GM12878 (cell line): ENCODE results near the gene KANK4.

Experiments
- CHD2 ChIP-seq: IDR thresholded peaks from 2 replicates; pipeline ENCODE4 v1.6.1; 2011; ENCODE audit warnings: low read depth, low read length, improper control_type of control experiment, borderline replicate concordance
- CREB1 ChIP-seq: IDR thresholded peaks from 2 replicates; pipeline ENCODE4 v1.6.1; 2012; ENCODE audit warnings: low read depth, mild to moderate bottlenecking, inconsistent platforms
- EGR1 ChIP-seq, 2 experiments: IDR thresholded peaks; 1 replicate in 1 of 2; 2 replicates in 1 of 2; pipeline ENCODE4 v1.6.1; 2011 to 2012; ENCODE audit warnings: low read depth in 2 of 2, low read length in 2 of 2, borderline replicate concordance in 1 of 2, mild to moderate bottlenecking in 1 of 2, moderate library complexity in 1 of 2
- EZH2 ChIP-seq: IDR thresholded peaks from 2 replicates; pipeline ENCODE4 v1.6.1; 2012; ENCODE audit warnings: low read depth, mild to moderate bottlenecking, control low read depth, inconsistent platforms, low read length, borderline replicate concordance; ENCODE audit not compliant: control insufficient read depth
- FOXM1 ChIP-seq: IDR thresholded peaks from 2 replicates; pipeline ENCODE4 v1.6.1; 2012; ENCODE audit warnings: low read depth, mild to moderate bottlenecking, inconsistent platforms, low read length, moderate library complexity
- HDGF ChIP-seq: fragments of 450-650 bp; IDR thresholded peaks from 2 replicates; pipeline ENCODE4 v1.6.1; 2016; ENCODE audit warnings: antibody characterized with exemption
- POLR2AphosphoS2 ChIP-seq: IDR thresholded peaks from 2 replicates; pipeline ENCODE4 v1.6.1; 2011; ENCODE audit warnings: low read depth, mild to moderate bottlenecking, low read length, improper control_type of control experiment, moderate library complexity
- SRF ChIP-seq, 2 experiments: IDR thresholded peaks; 2 replicates each; pipeline ENCODE4 v1.6.1; 2011; ENCODE audit warnings: low read depth in 2 of 2, low read length in 2 of 2, mild to moderate bottlenecking in 1 of 2, moderate library complexity in 1 of 2
- TF ChIP-seq, protein P1 (sequence below), 3 experiments: IDR thresholded peaks in 2 of 3; conservative IDR thresholded peaks in 1 of 3; 2 replicates each; pipeline ENCODE4 v1.5.1; 2011; ENCODE audit warnings: low read depth in 3 of 3, low read length in 3 of 3, mild to moderate bottlenecking in 3 of 3, control low read depth in 2 of 3, moderate library complexity in 2 of 3, inconsistent platforms in 1 of 3, mixed read lengths in 1 of 3; ENCODE audit not compliant: control insufficient read depth in 2 of 3, insufficient read depth in 1 of 3; ENCODE audit errors: extremely low read depth in 1 of 3
- TF ChIP-seq, protein P2 (sequence below): IDR thresholded peaks from 2 replicates; pipeline ENCODE4 v1.6.1; 2012; ENCODE audit warnings: low read length, inconsistent platforms
- TF ChIP-seq, protein P3 (sequence below): IDR thresholded peaks from 2 replicates; pipeline ENCODE4 v1.6.1; 2011; ENCODE audit warnings: low read depth, low read length, improper control_type of control experiment, borderline replicate concordance
- TF ChIP-seq, protein P4 (sequence below): IDR thresholded peaks from 2 replicates; pipeline ENCODE4 v1.6.1; 2011; ENCODE audit warnings: mild to moderate bottlenecking, low read depth, low read length, moderate library complexity; ENCODE audit not compliant: insufficient replicate concordance
- TF ChIP-seq, protein P5 (sequence below): IDR thresholded peaks from 2 replicates; pipeline ENCODE4 v1.6.1; 2012; ENCODE audit warnings: low read depth, low read length, improper control_type of control experiment

DNA sequence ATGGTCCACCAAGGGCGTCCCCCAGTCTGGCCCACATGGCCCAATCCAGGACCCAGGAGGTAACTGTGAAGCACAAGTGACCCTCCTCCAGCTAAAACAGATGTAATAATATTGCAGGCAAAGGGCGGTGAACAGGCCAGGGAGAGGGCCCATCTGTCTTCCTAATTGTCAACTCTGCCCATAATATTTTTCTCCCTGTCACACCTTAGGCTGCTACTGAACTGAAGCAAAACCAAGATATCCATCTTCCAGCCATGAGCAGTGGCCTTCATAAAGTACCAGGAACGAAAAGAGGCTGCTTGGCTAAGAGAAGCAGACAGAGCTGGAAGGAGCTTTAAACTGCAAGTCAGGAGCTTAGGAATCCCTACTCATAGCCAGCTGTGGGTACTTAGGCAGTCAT lies 3.1 kb downstream of the KANK4 start:
- TF ChIP-seq, protein P1, sequence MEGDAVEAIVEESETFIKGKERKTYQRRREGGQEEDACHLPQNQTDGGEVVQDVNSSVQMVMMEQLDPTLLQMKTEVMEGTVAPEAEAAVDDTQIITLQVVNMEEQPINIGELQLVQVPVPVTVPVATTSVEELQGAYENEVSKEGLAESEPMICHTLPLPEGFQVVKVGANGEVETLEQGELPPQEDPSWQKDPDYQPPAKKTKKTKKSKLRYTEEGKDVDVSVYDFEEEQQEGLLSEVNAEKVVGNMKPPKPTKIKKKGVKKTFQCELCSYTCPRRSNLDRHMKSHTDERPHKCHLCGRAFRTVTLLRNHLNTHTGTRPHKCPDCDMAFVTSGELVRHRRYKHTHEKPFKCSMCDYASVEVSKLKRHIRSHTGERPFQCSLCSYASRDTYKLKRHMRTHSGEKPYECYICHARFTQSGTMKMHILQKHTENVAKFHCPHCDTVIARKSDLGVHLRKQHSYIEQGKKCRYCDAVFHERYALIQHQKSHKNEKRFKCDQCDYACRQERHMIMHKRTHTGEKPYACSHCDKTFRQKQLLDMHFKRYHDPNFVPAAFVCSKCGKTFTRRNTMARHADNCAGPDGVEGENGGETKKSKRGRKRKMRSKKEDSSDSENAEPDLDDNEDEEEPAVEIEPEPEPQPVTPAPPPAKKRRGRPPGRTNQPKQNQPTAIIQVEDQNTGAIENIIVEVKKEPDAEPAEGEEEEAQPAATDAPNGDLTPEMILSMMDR (IDR thresholded peaks at IDR 0.05 in 2 of 3, conservative IDR thresholded peaks at IDR 0.05 in 1 of 3; ENCODE audit: control insufficient read depth in 2 of 3, extremely low read depth in 1 of 3, insufficient read depth in 1 of 3, low read depth in 3 of 3, low read length in 3 of 3), result no peak
- TF ChIP-seq SRF (IDR thresholded peaks at IDR 0.05; ENCODE audit: low read depth in 2 of 2, low read length in 2 of 2) (no peak), EZH2 (no peak), CREB1 (no peak), EGR1 (IDR thresholded peaks at IDR 0.05; ENCODE audit: borderline replicate concordance in 1 of 2, low read depth in 2 of 2, low read length in 2 of 2) (no peak), HDGF (no peak), CHD2 (no peak), POLR2AphosphoS2 (no peak), FOXM1 (no peak)
- TF ChIP-seq, protein P2, sequence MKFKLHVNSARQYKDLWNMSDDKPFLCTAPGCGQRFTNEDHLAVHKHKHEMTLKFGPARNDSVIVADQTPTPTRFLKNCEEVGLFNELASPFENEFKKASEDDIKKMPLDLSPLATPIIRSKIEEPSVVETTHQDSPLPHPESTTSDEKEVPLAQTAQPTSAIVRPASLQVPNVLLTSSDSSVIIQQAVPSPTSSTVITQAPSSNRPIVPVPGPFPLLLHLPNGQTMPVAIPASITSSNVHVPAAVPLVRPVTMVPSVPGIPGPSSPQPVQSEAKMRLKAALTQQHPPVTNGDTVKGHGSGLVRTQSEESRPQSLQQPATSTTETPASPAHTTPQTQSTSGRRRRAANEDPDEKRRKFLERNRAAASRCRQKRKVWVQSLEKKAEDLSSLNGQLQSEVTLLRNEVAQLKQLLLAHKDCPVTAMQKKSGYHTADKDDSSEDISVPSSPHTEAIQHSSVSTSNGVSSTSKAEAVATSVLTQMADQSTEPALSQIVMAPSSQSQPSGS, result no peak
- TF ChIP-seq, protein P3, sequence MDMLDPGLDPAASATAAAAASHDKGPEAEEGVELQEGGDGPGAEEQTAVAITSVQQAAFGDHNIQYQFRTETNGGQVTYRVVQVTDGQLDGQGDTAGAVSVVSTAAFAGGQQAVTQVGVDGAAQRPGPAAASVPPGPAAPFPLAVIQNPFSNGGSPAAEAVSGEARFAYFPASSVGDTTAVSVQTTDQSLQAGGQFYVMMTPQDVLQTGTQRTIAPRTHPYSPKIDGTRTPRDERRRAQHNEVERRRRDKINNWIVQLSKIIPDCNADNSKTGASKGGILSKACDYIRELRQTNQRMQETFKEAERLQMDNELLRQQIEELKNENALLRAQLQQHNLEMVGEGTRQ, result no peak
- TF ChIP-seq, protein P4, sequence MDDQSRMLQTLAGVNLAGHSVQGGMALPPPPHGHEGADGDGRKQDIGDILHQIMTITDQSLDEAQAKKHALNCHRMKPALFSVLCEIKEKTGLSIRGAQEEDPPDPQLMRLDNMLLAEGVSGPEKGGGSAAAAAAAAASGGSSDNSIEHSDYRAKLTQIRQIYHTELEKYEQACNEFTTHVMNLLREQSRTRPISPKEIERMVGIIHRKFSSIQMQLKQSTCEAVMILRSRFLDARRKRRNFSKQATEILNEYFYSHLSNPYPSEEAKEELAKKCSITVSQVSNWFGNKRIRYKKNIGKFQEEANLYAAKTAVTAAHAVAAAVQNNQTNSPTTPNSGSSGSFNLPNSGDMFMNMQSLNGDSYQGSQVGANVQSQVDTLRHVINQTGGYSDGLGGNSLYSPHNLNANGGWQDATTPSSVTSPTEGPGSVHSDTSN, result no peak
- TF ChIP-seq, protein P5, sequence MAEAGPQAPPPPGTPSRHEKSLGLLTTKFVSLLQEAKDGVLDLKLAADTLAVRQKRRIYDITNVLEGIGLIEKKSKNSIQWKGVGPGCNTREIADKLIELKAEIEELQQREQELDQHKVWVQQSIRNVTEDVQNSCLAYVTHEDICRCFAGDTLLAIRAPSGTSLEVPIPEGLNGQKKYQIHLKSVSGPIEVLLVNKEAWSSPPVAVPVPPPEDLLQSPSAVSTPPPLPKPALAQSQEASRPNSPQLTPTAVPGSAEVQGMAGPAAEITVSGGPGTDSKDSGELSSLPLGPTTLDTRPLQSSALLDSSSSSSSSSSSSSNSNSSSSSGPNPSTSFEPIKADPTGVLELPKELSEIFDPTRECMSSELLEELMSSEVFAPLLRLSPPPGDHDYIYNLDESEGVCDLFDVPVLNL, result no peak
